GM19023 (cell line): Measurements from ENCODE around the gene MTMR2.
"Not testable (repeated sequence)": the region's sequence is repeated elsewhere in the genome, so short reads cannot be mapped to it uniquely, and the experiment has no call there.

Experiments used
- ATAC-seq: cut with Tn5 transposase; IDR thresholded peaks from one replicate; pipeline ENCODE4 v1.9.1; 2021; ENCODE audit warnings: mild to moderate bottlenecking, moderate library complexity; ENCODE audit not compliant: unreplicated experiment

MTMR2 gene

DNA sequence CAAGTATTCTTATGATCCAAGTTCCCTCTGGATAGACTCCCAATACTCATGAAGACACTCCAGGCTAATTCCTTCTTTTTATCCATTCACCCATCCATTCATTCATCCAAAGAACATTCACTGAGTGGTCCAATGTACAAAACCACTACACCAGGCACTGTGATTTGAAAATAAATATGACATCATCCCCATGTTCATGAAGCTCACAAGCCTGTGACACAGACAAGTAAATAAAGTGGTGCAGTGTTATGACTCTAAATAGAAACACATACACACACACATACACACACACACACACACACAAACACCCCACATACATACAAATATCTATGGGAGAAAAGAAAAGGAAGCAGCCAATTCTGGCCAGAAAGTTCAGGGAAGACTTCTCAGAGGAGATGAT, 35.5 kb downstream of the MTMR2 start:
- no peak for ATAC-seq

DNA sequence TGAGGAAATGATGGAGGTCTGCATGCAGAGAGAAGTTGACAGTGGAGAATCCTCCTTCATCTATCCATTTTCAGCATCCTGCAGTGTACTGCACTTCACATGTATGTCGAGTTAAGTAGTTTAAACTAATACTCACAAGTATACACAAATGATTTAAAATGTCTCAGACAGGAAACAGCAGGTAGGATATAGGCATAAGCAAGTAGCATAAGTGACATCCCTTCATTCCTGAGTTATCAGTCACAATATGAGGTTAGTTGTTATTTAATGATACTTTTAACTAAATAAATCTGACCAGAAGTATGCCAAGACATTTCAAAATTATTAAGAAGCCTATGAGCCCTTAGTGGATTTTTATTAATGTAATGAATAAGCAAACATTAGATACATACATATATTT, 37.4 kb downstream of the MTMR2 start:
- no peak for ATAC-seq

- ATAC-seq = no peak
Observed at GRCh38 chr11:95884802-95885201, 39.1 kb downstream of the MTMR2 start.

DNA sequence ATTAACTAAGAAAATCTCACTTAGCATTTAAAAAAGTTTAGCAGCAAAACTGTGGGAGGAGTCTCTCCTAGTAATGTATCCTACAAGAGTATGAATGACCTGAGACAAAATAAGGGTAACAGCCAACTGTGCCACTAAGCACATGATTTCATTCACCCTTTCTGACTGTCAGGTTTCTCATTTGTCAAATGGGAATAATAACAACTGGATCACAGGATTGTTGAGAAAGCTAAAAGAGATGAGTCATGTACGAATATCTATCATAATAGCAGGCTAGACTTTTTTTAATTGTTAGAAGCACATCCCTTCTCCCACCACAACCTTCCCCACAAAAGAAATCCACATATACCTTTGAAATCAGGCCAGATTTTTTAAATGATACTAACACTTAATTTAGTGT, 39.5 kb downstream of the MTMR2 start:
- no peak for ATAC-seq

DNA sequence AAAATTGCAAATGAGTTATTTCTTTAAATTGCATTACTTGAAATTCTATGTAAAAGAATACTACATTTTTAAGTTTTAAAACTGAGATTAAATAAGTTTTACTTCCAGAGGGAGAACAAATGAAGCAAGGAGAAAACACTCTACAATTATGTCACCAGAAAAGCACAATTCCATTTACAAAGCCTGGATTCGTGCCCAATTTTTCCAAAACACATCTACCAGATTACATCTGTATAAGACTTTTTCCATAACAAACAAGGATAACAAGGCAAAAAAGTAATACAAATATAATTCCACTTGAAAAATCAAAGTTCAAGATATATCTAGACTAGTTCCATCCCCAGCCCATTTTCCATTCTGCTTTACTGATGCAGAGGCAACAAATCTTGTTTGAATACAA, 40.5 kb downstream of the MTMR2 start:
- no peak for ATAC-seq

- no peak for ATAC-seq
Observed at GRCh38 chr11:95877291-95877690, 46.6 kb downstream of the MTMR2 start.

- not testable (repeated sequence) for ATAC-seq
Observed at GRCh38 chr11:95870877-95871276, 53.0 kb downstream of the MTMR2 start.

- ATAC-seq = no peak
Observed at GRCh38 chr11:95867105-95867504, 56.8 kb downstream of the MTMR2 start.

- ATAC-seq = no peak
Observed at GRCh38 chr11:95863486-95864140, 60.3 kb downstream of the MTMR2 start.

DNA sequence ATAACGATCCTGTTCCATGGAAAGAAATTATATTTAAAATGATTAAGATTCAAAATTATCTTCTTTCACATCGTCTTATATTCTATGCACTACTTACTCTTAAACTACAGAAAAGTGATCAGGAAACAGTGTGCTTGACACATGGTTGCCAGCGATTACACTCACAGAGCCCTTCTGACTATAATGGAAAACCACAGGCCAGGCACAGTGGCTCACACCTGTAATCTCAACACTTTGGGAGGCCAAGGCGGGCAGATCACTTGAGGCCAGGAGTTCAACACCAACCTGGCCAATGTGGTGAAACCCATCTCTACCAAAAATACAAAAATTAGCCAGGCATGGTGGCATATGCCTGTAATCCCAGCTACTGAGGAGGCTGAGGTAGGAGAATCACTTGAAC, 63.9 kb downstream of the MTMR2 start:
- not testable (repeated sequence) for ATAC-seq

DNA sequence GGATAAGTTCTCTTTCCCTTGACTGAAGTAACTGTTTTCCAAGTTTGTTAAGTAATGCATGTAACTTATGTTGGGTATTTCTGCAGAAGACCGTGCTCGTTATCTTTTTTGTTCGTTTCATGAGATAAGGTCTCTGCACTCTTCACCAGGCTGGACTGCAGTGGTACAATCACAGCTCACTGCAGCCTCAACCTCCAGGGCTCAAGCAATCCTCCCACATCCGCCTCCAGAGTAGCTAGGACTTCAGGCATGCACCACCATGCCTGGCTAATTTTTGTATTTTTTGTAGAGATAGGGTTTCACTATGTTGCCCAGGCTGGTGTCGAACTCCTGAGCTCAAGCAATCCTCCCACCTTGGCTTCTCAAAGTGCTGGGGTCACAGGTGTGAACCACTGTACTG, 69.5 kb downstream of the MTMR2 start:
- ATAC-seq = not testable (repeated sequence)

- no peak for ATAC-seq
Observed at GRCh38 chr11:95853862-95854261, 70.0 kb downstream of the MTMR2 start.

- ATAC-seq = no peak
Observed at GRCh38 chr11:95853138-95853537, 70.8 kb downstream of the MTMR2 start.

GRCh38 chr11:95850137-95850536, 73.8 kb downstream of the MTMR2 start:
- no peak for ATAC-seq

- ATAC-seq = no peak
Observed at GRCh38 chr11:95849087-95849825, 74.7 kb downstream of the MTMR2 start.

DNA sequence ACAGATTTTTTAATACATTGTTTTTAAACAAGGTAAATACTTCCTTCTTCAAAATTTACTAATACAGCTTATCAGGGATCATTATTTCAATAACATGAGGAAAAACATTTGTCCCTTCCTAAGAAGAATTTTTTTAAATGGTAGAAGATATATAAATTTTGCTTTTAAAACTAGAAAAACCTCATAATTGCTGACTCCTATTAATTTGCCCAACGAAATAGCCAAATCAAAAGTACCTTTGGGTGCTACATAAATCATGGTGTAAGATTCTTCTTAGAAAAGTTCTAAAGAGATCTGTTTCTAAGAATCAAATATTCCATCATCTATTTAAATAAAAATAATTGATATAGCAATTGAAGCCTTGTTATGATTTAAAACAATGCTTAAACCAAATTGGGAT, 78.7 kb downstream of the MTMR2 start:
- ATAC-seq = no peak

GRCh38 chr11:95835768-95836488, 88.0 kb downstream of the MTMR2 start:
- ATAC-seq = peak; percentile 95

GRCh38 chr11:95835351-95835750, 88.6 kb downstream of the MTMR2 start:
- no peak for ATAC-seq

DNA sequence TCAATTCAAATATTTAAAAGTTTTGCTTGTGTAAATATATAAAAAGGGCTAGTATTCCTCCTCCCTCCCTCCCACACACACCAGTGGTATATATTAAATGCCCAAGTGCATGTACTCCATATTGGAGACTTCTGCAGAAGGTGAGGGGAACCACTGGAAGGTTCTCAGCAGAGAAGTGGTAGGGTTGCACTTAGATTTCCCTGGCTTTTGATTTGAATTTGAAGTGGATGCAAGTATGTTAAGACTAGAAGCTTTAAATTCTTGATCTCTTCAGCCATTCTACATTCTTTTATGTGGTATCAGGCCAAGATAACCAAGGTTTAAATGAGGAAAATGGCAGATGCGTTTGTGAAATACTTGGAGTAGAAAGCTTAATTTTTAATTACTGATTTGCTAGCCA, 90.5 kb downstream of the MTMR2 start:
- no peak for ATAC-seq

- ATAC-seq = no peak
Observed at GRCh38 chr11:95832763-95833162, 91.1 kb downstream of the MTMR2 start.

DNA sequence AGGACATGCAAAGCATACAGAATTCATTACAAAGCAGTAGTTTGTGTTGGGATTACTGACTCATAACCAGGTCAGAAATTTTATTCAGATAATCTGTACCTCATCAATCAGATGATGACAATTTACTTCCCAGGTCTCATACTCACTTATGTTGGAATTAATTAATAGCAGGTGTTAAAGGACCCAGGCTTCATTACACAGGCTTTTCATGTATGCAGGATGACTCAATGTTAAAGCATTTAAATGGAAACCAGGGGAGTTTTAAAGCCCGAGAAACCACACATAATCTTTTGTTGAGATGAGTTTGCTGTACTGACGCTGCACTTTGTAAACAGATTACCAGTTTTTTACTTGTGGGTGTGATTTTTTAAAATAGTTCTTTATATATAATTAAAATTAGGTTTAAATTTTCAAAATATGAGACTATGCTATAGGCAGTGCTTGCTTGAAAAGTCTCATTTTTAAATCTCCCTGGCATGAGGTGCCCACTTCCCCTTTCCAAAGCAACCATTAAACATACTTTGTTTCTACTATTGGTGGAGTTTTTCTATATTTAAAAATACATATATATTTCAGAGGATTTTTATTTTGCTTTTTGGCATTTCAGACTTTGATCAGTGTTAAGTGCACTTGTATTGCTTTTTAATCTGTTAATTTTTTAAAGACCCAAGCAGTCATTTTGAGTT, 92.6 kb downstream of the MTMR2 start:
- no peak for ATAC-seq
